Ishikawa (cell line): ENCODE measurements around the gene CDH20.

Source experiments
- CEBPB ChIP-seq: IDR thresholded peaks from 2 replicates; pipeline ENCODE4 v1.6.1; 2012
- CREB1 ChIP-seq: IDR thresholded peaks from 2 replicates; pipeline ENCODE4 v1.6.1; 2012; ENCODE audit warnings: low read depth
- EGR1 ChIP-seq: IDR thresholded peaks from 2 replicates; pipeline ENCODE4 v1.6.1; 2012
- EP300 ChIP-seq: IDR thresholded peaks from 2 replicates; pipeline ENCODE4 v1.6.1; 2012; ENCODE audit warnings: borderline replicate concordance
- FOXM1 ChIP-seq: IDR thresholded peaks from 2 replicates; pipeline ENCODE4 v1.6.1; 2012; ENCODE audit warnings: low read depth, borderline replicate concordance
- MAX ChIP-seq: IDR thresholded peaks from 2 replicates; pipeline ENCODE4 v1.6.1; 2012
- NFIC ChIP-seq: IDR thresholded peaks from 2 replicates; pipeline ENCODE4 v1.6.1; 2012
- RAD21 ChIP-seq: IDR thresholded peaks from 2 replicates; pipeline ENCODE4 v1.6.1; 2012; ENCODE audit warnings: low read depth
- REST ChIP-seq: IDR thresholded peaks from 2 replicates; pipeline ENCODE4 v1.6.1; 2012; ENCODE audit warnings: low read depth, mild to moderate bottlenecking
- TAF1 ChIP-seq: IDR thresholded peaks from 2 replicates; pipeline ENCODE4 v1.6.1; 2012; ENCODE audit warnings: low read depth, mild to moderate bottlenecking
- TCF12 ChIP-seq: IDR thresholded peaks from 2 replicates; pipeline ENCODE4 v1.6.1; 2012; ENCODE audit warnings: low read depth
- TEAD4 ChIP-seq: IDR thresholded peaks from 2 replicates; pipeline ENCODE4 v1.6.1; 2012
- USF1 ChIP-seq: IDR thresholded peaks from 2 replicates; pipeline ENCODE4 v1.6.1; 2012
- YY1 ChIP-seq: IDR thresholded peaks from 2 replicates; pipeline ENCODE4 v1.6.1; 2012; ENCODE audit warnings: low read depth
- ZBTB7A ChIP-seq: IDR thresholded peaks from 2 replicates; pipeline ENCODE4 v1.6.1; 2012; ENCODE audit warnings: low read depth

CDH20 gene

GRCh38 chr18:61531891-61532290 is 198.7 kb downstream of the CDH20 start:
- no peak for TF ChIP-seq YY1
- TF ChIP-seq REST, result no peak
- TF ChIP-seq NFIC, result no peak
- no peak for TF ChIP-seq RAD21
- TF ChIP-seq TAF1, result no peak
- no peak for TF ChIP-seq ZBTB7A
- no peak for TF ChIP-seq EGR1
- TF ChIP-seq FOXM1, result no peak
- TF ChIP-seq EP300, result no peak
- TF ChIP-seq TCF12, result no peak
- no peak for TF ChIP-seq TEAD4
- no peak for TF ChIP-seq MAX
- no peak for TF ChIP-seq USF1
- TF ChIP-seq CEBPB, result no peak
- TF ChIP-seq CREB1, result no peak

- TF ChIP-seq EP300 (no peak), TCF12 (no peak), USF1 (no peak), YY1 (no peak), CEBPB (no peak), TAF1 (no peak), FOXM1 (no peak), REST (no peak), ZBTB7A (no peak), TEAD4 (no peak), MAX (no peak), RAD21 (no peak), EGR1 (no peak)
Observed at GRCh38 chr18:61535401-61535800, 202.2 kb downstream of the CDH20 start.

- TF ChIP-seq REST (no peak), MAX (no peak), NFIC (no peak), TAF1 (no peak)
Observed at GRCh38 chr18:61541673-61542072, 208.4 kb downstream of the CDH20 start.

- TF ChIP-seq CREB1 (no peak), CEBPB (no peak), FOXM1 (no peak), EGR1 (no peak), TAF1 (no peak), EP300 (no peak), MAX (no peak), REST (no peak)
Observed at GRCh38 chr18:61542596-61542995, 209.4 kb downstream of the CDH20 start.
